Measurements from ENCODE around the gene CYP4A11.
"Not testable (repeated sequence)": the region's sequence is repeated elsewhere in the genome, so short reads cannot be mapped to it uniquely, and the experiment has no call there.

The CYP4A11 gene

DNA sequence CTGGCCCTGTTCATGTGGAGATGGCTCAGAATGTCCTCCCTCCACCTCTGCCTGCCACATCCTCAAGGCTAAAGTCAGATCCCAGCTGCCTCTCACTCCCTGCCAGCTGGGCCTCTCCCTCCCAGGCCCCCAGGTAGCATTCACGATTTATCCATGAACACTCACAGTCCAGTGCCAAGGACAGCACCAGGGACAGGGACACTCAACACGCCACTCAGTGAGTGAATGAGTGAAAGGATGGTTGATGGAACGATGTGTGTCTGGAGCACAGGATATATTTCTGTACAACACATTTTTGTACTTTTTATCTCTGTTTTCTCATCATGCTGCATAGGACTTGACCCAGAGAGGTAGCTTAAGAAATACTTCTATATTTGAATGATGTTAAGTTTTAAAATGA lies 10.1 kb downstream of the CYP4A11 start:
- DNase-seq = no peak
- no peaks in the 10 kb centered on the region for H3K27me3 ChIP-seq (replicated peaks; ENCODE audit: control insufficient read depth, insufficient read depth, low read length, poor library complexity, severe bottlenecking)
- no peaks in the 10 kb centered on the region for H3K9me3 ChIP-seq (ENCODE audit: control insufficient read depth, low read length)
- no peak overlapping the region for H3K27ac ChIP-seq (ENCODE audit: insufficient read depth, low read length, poor library complexity, severe bottlenecking)
- H3K4me3 ChIP-seq (ENCODE audit: insufficient read depth, low read depth, low read length, poor library complexity, severe bottlenecking) = no peak overlapping the region
- no peaks in the 10 kb centered on the region for H3K4me1 ChIP-seq (ENCODE audit: control insufficient read depth, insufficient read depth, low read length, poor library complexity, severe bottlenecking)
- H3K36me3 ChIP-seq (ENCODE audit: control insufficient read depth, insufficient read depth, low read length) = no peaks in the 10 kb centered on the region

DNA sequence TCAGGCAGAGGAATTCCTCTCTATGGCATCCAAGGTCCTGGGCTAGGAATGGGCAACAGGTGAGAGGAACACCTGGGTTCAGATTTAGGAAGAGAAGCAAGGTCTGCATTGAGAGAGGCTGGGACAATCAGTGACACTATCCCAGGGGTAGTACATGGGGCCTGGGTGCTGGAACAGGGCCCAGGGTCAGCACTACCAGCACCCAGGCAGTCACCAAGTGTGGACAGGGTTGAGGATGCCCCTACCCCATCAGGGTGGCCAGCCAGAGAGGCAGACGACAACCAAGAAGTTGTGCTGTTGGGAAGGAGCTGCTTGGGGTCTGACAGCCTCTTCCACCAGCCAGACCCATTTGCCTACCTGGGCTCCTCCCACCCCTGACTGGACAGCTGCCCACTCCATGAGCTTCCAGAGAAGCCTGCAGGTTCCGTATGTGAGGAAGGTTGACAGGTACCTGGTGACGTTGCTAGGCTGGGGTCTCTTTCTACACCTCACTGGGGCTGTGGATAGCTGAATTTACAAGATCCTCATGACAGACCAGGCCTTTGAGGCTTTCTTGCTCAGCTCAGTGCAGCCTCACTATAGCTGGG lies 13.9 kb downstream of the CYP4A11 start:
- no peaks in the 10 kb centered on the region for H3K9me3 ChIP-seq (ENCODE audit: control insufficient read depth, low read length)
- H3K27me3 ChIP-seq (replicated peaks; ENCODE audit: control insufficient read depth, insufficient read depth, low read length, poor library complexity, severe bottlenecking) = no peaks in the 10 kb centered on the region
- H3K27ac ChIP-seq (ENCODE audit: insufficient read depth, low read length, poor library complexity, severe bottlenecking) = no peak overlapping the region
- H3K36me3 ChIP-seq (ENCODE audit: control insufficient read depth, insufficient read depth, low read length) = no peaks in the 10 kb centered on the region
- DNase-seq = no peak
- H3K4me3 ChIP-seq (ENCODE audit: insufficient read depth, low read depth, low read length, poor library complexity, severe bottlenecking) = no peak overlapping the region
- H3K4me1 ChIP-seq (ENCODE audit: control insufficient read depth, insufficient read depth, low read length, poor library complexity, severe bottlenecking) = no peaks in the 10 kb centered on the region

DNA sequence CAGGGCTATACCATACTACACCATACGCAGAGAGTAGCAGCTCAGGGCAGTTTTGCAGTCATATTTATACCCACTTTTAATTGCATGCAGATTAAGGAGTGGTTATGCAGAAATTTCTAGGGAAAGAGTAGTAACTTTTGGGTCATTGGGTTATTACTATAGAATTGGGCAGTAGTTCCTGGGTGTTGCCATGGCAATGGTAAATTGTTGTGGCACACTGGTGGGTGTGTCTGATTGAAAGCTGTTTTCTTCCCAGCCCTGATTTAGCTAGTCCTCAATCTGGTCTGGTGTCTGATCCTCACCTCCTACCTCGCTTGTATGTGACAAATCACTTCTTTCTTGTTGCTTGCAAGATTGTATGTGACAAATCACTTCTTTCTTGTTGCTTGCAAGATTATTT lies 30.5 kb downstream of the CYP4A11 start:
- H3K27ac ChIP-seq (ENCODE audit: insufficient read depth, low read length, poor library complexity, severe bottlenecking) = no peak overlapping the region
- H3K4me1 ChIP-seq (ENCODE audit: control insufficient read depth, insufficient read depth, low read length, poor library complexity, severe bottlenecking) = no peaks in the 10 kb centered on the region
- H3K9me3 ChIP-seq (ENCODE audit: control insufficient read depth, low read length) = no peaks in the 10 kb centered on the region
- DNase-seq = no peak
- H3K27me3 ChIP-seq (replicated peaks; ENCODE audit: control insufficient read depth, insufficient read depth, low read length, poor library complexity, severe bottlenecking) = no peaks in the 10 kb centered on the region
- H3K36me3 ChIP-seq (ENCODE audit: control insufficient read depth, insufficient read depth, low read length) = no peaks in the 10 kb centered on the region
- H3K4me3 ChIP-seq (ENCODE audit: insufficient read depth, low read depth, low read length, poor library complexity, severe bottlenecking) = no peak overlapping the region

DNA sequence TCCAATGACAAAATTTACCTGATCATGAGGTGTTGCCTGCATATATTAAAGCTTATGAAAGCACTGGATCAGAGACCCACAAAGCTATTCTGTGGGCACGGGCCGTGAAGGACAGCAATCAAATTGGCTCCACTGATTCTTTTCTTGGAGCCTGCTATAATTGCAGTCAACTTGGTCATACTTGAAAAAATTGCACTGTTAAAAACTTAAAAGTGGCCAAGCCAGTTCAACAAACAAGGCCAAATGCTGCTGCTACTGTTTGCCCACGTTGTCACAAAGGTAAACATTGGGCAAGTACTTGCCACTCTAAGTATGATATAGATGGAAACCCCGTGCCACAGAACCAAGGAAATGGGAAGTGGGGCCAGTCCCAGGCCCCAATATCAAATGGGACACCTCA lies 37.8 kb downstream of the CYP4A11 start:
- no peaks in the 10 kb centered on the region for H3K27me3 ChIP-seq (replicated peaks; ENCODE audit: control insufficient read depth, insufficient read depth, low read length, poor library complexity, severe bottlenecking)
- no peak for DNase-seq
- H3K27ac ChIP-seq (ENCODE audit: insufficient read depth, low read length, poor library complexity, severe bottlenecking) = no peak overlapping the region
- H3K4me3 ChIP-seq (ENCODE audit: insufficient read depth, low read depth, low read length, poor library complexity, severe bottlenecking) = no peak overlapping the region
- H3K4me1 ChIP-seq (ENCODE audit: control insufficient read depth, insufficient read depth, low read length, poor library complexity, severe bottlenecking) = no peaks in the 10 kb centered on the region
- H3K36me3 ChIP-seq (ENCODE audit: control insufficient read depth, insufficient read depth, low read length) = no peaks in the 10 kb centered on the region
- H3K9me3 ChIP-seq (ENCODE audit: control insufficient read depth, low read length) = no peaks in the 10 kb centered on the region

DNA sequence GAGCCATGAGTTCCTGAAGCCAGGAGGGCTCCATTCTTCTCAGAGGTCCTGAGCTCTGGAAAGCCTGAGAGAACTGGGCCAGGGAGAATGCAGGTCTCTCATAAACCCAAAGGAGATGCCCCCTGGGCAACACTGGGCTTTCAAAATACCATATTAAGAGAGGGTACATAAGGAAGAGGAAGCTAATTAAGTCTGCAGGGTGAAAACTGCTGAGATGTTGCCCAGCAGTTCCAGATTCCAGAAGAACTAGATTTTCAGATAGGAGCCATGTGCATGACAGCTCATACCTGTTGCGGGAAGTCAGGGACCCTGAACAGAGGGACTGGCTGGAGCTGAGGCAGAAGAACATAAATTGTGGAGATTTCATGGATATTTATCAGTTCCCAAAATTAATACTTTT lies 40.9 kb downstream of the CYP4A11 start:
- DNase-seq = no peak
- no peaks in the 10 kb centered on the region for H3K27me3 ChIP-seq (replicated peaks; ENCODE audit: control insufficient read depth, insufficient read depth, low read length, poor library complexity, severe bottlenecking)
- H3K4me3 ChIP-seq (ENCODE audit: insufficient read depth, low read depth, low read length, poor library complexity, severe bottlenecking) = no peak overlapping the region
- no peaks in the 10 kb centered on the region for H3K4me1 ChIP-seq (ENCODE audit: control insufficient read depth, insufficient read depth, low read length, poor library complexity, severe bottlenecking)
- H3K27ac ChIP-seq (ENCODE audit: insufficient read depth, low read length, poor library complexity, severe bottlenecking) = no peak overlapping the region
- H3K36me3 ChIP-seq (ENCODE audit: control insufficient read depth, insufficient read depth, low read length) = no peaks in the 10 kb centered on the region
- H3K9me3 ChIP-seq (ENCODE audit: control insufficient read depth, low read length) = no peaks in the 10 kb centered on the region

DNA sequence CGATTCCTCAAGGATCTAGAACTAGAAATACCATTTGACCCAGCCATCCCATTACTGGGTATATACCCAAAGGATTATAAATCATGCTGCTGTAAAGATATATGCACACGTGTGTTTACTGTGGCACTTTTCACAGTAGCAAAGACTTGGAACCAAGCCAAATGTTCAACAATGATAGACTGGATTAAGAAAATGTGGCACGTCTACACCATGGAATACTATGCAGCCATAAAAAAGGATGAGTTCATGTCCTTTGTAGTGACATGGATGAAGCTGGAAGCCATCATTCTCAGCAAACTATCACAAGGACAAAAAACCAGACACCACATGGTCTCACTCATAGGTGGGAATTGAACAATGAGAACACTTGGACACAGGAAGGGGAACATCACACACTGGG lies 59.6 kb downstream of the CYP4A11 start:
- not testable (repeated sequence) for H3K4me3 ChIP-seq (ENCODE audit: insufficient read depth, low read depth, low read length, poor library complexity, severe bottlenecking); H3K9me3 ChIP-seq (ENCODE audit: control insufficient read depth, low read length); DNase-seq; H3K27ac ChIP-seq (ENCODE audit: insufficient read depth, low read length, poor library complexity, severe bottlenecking); H3K36me3 ChIP-seq (ENCODE audit: control insufficient read depth, insufficient read depth, low read length); H3K27me3 ChIP-seq (replicated peaks; ENCODE audit: control insufficient read depth, insufficient read depth, low read length, poor library complexity, severe bottlenecking); H3K4me1 ChIP-seq (ENCODE audit: control insufficient read depth, insufficient read depth, low read length, poor library complexity, severe bottlenecking)

All from effector memory CD4-positive, alpha-beta T cell (primary cell).